GM06990 (cell line): Measurements from ENCODE around the gene CLASRP.

Experiments used
- DNase-seq: peaks from one replicate; pipeline ENCODE4 v3.0.0-alpha.2; 2011; ENCODE audit not compliant: insufficient read length; ENCODE audit errors: extremely low read depth
- H3K27me3 ChIP-seq: replicated peaks from 2 replicates; pipeline ENCODE4 v1.6.0; 2011; ENCODE audit warnings: low read length; ENCODE audit not compliant: control insufficient read depth, insufficient read depth
- H3K36me3 ChIP-seq: 2 replicates; pipeline ENCODE4 v1.5.1; 2011; ENCODE audit warnings: low read length; ENCODE audit not compliant: control insufficient read depth, insufficient read depth
- H3K4me3 ChIP-seq: replicated peaks from 2 replicates; pipeline ENCODE4 v1.5.1; 2011; ENCODE audit warnings: low read depth, mild to moderate bottlenecking, control low read depth, low read length
- CTCF ChIP-seq: IDR thresholded peaks from 2 replicates; pipeline ENCODE4 v1.5.1; 2011; ENCODE audit warnings: low read length, control low read depth, mild to moderate bottlenecking, inconsistent platforms; ENCODE audit not compliant: insufficient read depth, poor library complexity, severe bottlenecking

Gene CLASRP

GRCh38 chr19:45079063-45079910 lies 40.4 kb downstream of the CLASRP start, which contains the start of gene GEMIN7:
Gene GEMIN7 (plus strand): TSS chr19:45079260. CDS start chr19:45090115, 10,855 bp downstream.
- no peak for TF ChIP-seq CTCF

GRCh38 chr19:45079911-45080370 lies 41.1 kb downstream of the CLASRP start:
- no peak for TF ChIP-seq CTCF
- no peak for DNase-seq
- H3K27me3 ChIP-seq = no peaks in the 10 kb centered on the region
- H3K4me3 ChIP-seq = peak overlapping the region; percentile 91
- H3K36me3 ChIP-seq = peaks cover 3% of the 10 kb centered on the region

More at GRCh38 chr19:45079063-45079910, 40.4 kb downstream of the CLASRP start, which contains the start of gene GEMIN7:
- peak within 1 kb of the TSS; percentile 91 for H3K4me3 ChIP-seq
- H3K36me3 ChIP-seq = peaks cover 3% of the 10 kb centered on the region
- DNase-seq = peak; percentile 90
- H3K27me3 ChIP-seq = no peaks in the 10 kb centered on the region

GRCh38 chr19:45082170-45082569 lies 43.3 kb downstream of the CLASRP start:
- no peak for DNase-seq

GRCh38 chr19:45086480-45086879 lies 47.6 kb downstream of the CLASRP start:
- no peak for TF ChIP-seq CTCF
- H3K36me3 ChIP-seq = peaks cover 21% of the 10 kb centered on the region
- no peak for DNase-seq
- H3K27me3 ChIP-seq = no peaks in the 10 kb centered on the region
- no peak overlapping the region for H3K4me3 ChIP-seq

More at GRCh38 chr19:45082170-45082569, 43.3 kb downstream of the CLASRP start:
- Histone ChIP-seq H3K36me3 (peaks cover 7% of the 10 kb centered on the region), H3K4me3 (no peak overlapping the region), H3K27me3 (no peaks in the 10 kb centered on the region)
- TF ChIP-seq CTCF = no peak

- DNase-seq = no peak
These were observed 48.7 kb downstream of the CLASRP start for GRCh38 chr19:45087531-45087930.

More at GRCh38 chr19:45087531-45087930, 48.7 kb downstream of the CLASRP start:
- Histone ChIP-seq H3K4me3 (no peak overlapping the region), H3K27me3 (no peaks in the 10 kb centered on the region), H3K36me3 (peaks cover 18% of the 10 kb centered on the region)
- no peak for TF ChIP-seq CTCF
